CD14-positive monocyte (primary cell): ENCODE measurements around the gene D2HGDH. TPM values are rescaled to one million over a fixed set of nuclear protein-coding genes. Genes with fewer than 3 reads are reported as not detected.

ENCODE experiments used
- DNase-seq, 3 donors: peaks; one replicate each; pipeline ENCODE4 v3.0.0-alpha.2; 2011 to 2022
- H2AFZ ChIP-seq: 2 replicates; pipeline ENCODE4 v1.6.0; 2012; ENCODE audit warnings: mild to moderate bottlenecking, low read depth, low read length, inconsistent platforms; ENCODE audit not compliant: insufficient read depth, poor library complexity, severe bottlenecking
- H3K27ac ChIP-seq, 2 donors: 1 replicate in 1 of 2; 2 replicates in 1 of 2; pipeline ENCODE4 v1.5.1; 2012 to 2013; ENCODE audit warnings: low read length in 2 of 2, control low read depth in 1 of 2, inconsistent platforms in 1 of 2, low read depth in 1 of 2, mild to moderate bottlenecking in 1 of 2
- H3K27me3 ChIP-seq, 2 donors: one replicate each; pipeline versions ENCODE4 v1.6.0 to v1.6.1; 2011 to 2013; ENCODE audit warnings: low read length in 2 of 2; ENCODE audit not compliant: control insufficient read depth in 2 of 2, insufficient read depth in 2 of 2
- H3K36me3 ChIP-seq, 2 donors: replicated peaks in 1 of 2; 1 replicate in 1 of 2; 2 replicates in 1 of 2; pipeline versions ENCODE4 v1.5.1 to v1.6.1; 2012 to 2013; ENCODE audit warnings: low read length in 2 of 2, control low read depth in 1 of 2, inconsistent platforms in 1 of 2, mild to moderate bottlenecking in 1 of 2; ENCODE audit not compliant: insufficient read depth in 2 of 2, control insufficient read depth in 1 of 2
- H3K4me1 ChIP-seq, 2 donors: 1 replicate in 1 of 2; 2 replicates in 1 of 2; pipeline versions ENCODE4 v1.5.1 to v1.6.1; 2012 to 2013; ENCODE audit warnings: low read length in 2 of 2, control low read depth in 1 of 2, inconsistent platforms in 1 of 2, mild to moderate bottlenecking in 1 of 2, moderate library complexity in 1 of 2; ENCODE audit not compliant: insufficient read depth in 2 of 2, control insufficient read depth in 1 of 2
- H3K4me2 ChIP-seq: replicated peaks from 2 replicates; pipeline ENCODE3; 2012; ENCODE audit warnings: low read length, moderate library complexity, mild to moderate bottlenecking; ENCODE audit not compliant: poor library complexity, severe bottlenecking; ENCODE audit errors: extremely low read depth
- H3K4me3 ChIP-seq, 3 experiments: fragments of 200-600 bp in 1 of 3; sonication (generic) in 1 of 3; replicated peaks in 1 of 3; 1 replicate in 2 of 3; 2 replicates in 1 of 3; pipeline ENCODE4 v1.5.1; 2011 to 2013; ENCODE audit warnings: low read length in 3 of 3, mild to moderate bottlenecking in 3 of 3, control low read depth in 2 of 3, low read depth in 2 of 3, inconsistent platforms in 1 of 3, moderate library complexity in 1 of 3
- H3K79me2 ChIP-seq: 2 replicates; pipeline ENCODE4 v1.6.0; 2012; ENCODE audit warnings: mild to moderate bottlenecking, control low read depth, inconsistent platforms, low read length, moderate library complexity; ENCODE audit not compliant: insufficient read depth
- H3K9ac ChIP-seq: 2 replicates; pipeline ENCODE4 v1.6.0; 2017; ENCODE audit warnings: low read length, mild to moderate bottlenecking; ENCODE audit not compliant: insufficient read depth, poor library complexity, severe bottlenecking
- H3K9me3 ChIP-seq, 2 donors: replicated peaks in 1 of 2; 1 replicate in 1 of 2; 2 replicates in 1 of 2; pipeline versions ENCODE4 v1.5.1 to v1.6.1; 2012 to 2013; ENCODE audit warnings: low read length in 2 of 2, control low read depth in 1 of 2; ENCODE audit not compliant: control insufficient read depth in 1 of 2, insufficient read depth in 1 of 2
- H4K20me1 ChIP-seq: 2 replicates; pipeline ENCODE4 v1.6.0; 2012; ENCODE audit warnings: mild to moderate bottlenecking, low read length, control low read depth, moderate library complexity; ENCODE audit not compliant: insufficient read depth
- H3K27ac Mint-ChIP-seq, 7 donors: one replicate each; pipeline ENCODE4 v1.8.0; 2020; ENCODE audit warnings: mild to moderate bottlenecking in 7 of 7, mixed read lengths in 7 of 7, moderate library complexity in 6 of 7, inconsistent platforms in 2 of 7
- H3K27me3 Mint-ChIP-seq, 3 donors: one replicate each; pipeline ENCODE4 v1.8.0; 2021 to 2022; ENCODE audit warnings: low read depth in 3 of 3, mild to moderate bottlenecking in 3 of 3, mixed read lengths in 3 of 3, moderate library complexity in 3 of 3, inconsistent platforms in 1 of 3
- H3K36me3 Mint-ChIP-seq, 2 donors: one replicate each; pipeline ENCODE4 v1.8.0; 2020; ENCODE audit warnings: mixed read lengths in 2 of 2, inconsistent platforms in 1 of 2, mild to moderate bottlenecking in 1 of 2
- H3K4me1 Mint-ChIP-seq: one replicate; pipeline ENCODE4 v1.8.0; 2020; ENCODE audit warnings: mild to moderate bottlenecking, mixed read lengths
- H3K4me3 Mint-ChIP-seq, 2 donors: one replicate each; pipeline ENCODE4 v1.8.0; 2020; ENCODE audit warnings: mild to moderate bottlenecking in 2 of 2, mixed read lengths in 2 of 2, moderate library complexity in 1 of 2
- H3K9me3 Mint-ChIP-seq, 7 donors: one replicate each; pipeline ENCODE4 v1.8.0; 2020 to 2022; ENCODE audit warnings: mixed read lengths in 7 of 7, mild to moderate bottlenecking in 6 of 7, moderate library complexity in 6 of 7, inconsistent platforms in 2 of 7
- CTCF ChIP-seq: fragments of 200-600 bp; IDR thresholded peaks from one replicate; pipeline ENCODE4 v1.8.0; 2022; ENCODE audit warnings: antibody characterized with exemption, mild to moderate bottlenecking
- WGBS: methylation state at CpG from one replicate; pipeline ENCODE4 v1.1.5; 2013; ENCODE audit warnings: missing lambda C conversion rate; ENCODE audit not compliant: insufficient coverage; 5-methylcytosine and 5-hydroxymethylcytosine counted together
- intact Hi-C, 2 donors: fragments of 100-400 bp; cut with micrococcal nuclease; formaldehyde crosslinking; loops; one replicate each; pipeline versions ENCODE4 v1.15.0 to v1.15.1; 2023
- polyA minus RNA-seq: library from RNA; depleted of rRNA, polyadenylated mRNA; stranded (reverse); fragments of >200 nt; gene quantifications from 2 replicates; pipeline ENCODE4 v1.2.3, GENCODE V29; 2012
- polyA plus RNA-seq, 3 donors: library from polyadenylated mRNA; depleted of rRNA in 1 of 3; unstranded in 2 of 3; stranded (reverse) in 1 of 3; fragments of 300-500 nt in 2 of 3; fragments of >200 nt in 1 of 3; fragmentation: Illumina TruSeq in 2 of 3; gene quantifications; 1 replicate in 2 of 3; 2 replicates in 1 of 3; pipeline ENCODE4 v1.2.3, GENCODE V29; 2012 to 2021
- total RNA-seq, 12 experiments: library from RNA in 1 of 12; stranded (reverse) in 1 of 12; fragments of 120-200 nt in 1 of 12; gene quantifications; one replicate each; pipeline ENCODE4 v1.2.4 and lab custom pipeline; 2013 to 2026; ENCODE audit warnings: mixed read lengths in 6 of 12, inconsistent platforms in 1 of 12

D2HGDH gene
- total RNA-seq (2013): 7.9 TPM
- 10 to 100 TPM in 1 of 3 donors, 1 to 10 TPM in 2; 1.0 to 57.1 (median 1.1) TPM for polyA plus RNA-seq
- 11.6 and 12.2 TPM in 2 replicates for polyA minus RNA-seq
- total RNA-seq (lab: John Stamatoyannopoulos, UW): 7.9 to 28.6 (median 13.9) reads per million in 11 experiments

- peaks cover 7 to 8% of the 10 kb centered on the region in 2 donors for H3K36me3 Mint-ChIP-seq
- Histone ChIP-seq H2AFZ (peak within 1 kb of the TSS; percentile 96), H3K4me3 (peak within 1 kb of the TSS; percentile 71 to 93 (median 85)), H3K79me2 (peaks cover 5% of the 10 kb centered on the region), H3K27me3 (no peaks in the 10 kb centered on the region), H3K9ac (peak within 1 kb of the TSS; percentile 80), H3K9me3 (no peaks in the 10 kb centered on the region), H4K20me1 (peaks cover 3% of the 10 kb centered on the region), H3K36me3 (peaks cover 3 to 8% of the 10 kb centered on the region in 2 donors), H3K27ac (peak within 1 kb of the TSS in 1 of 2 donors; percentile 83), H3K4me2 (peak within 1 kb of the TSS; percentile 94), H3K4me1 (peaks cover 19 to 34% of the 10 kb centered on the region in 2 donors)
- peak; percentile 77 to 89 (median 84) for DNase-seq
- H3K27me3 Mint-ChIP-seq: peaks cover 1 to 5% (median 4%) of the 10 kb centered on the region in 3 donors
- H3K4me3 Mint-ChIP-seq: peak within 1 kb of the TSS; percentile 88 to 90
- peak within 1 kb of the TSS; percentile 28 to 80 (median 51) for H3K27ac Mint-ChIP-seq
- under 1% methylated on average over 98 of the region's 98 CpGs for WGBS
- intact Hi-C loops: loop anchor here (2.0 to 10.0 kb wide), 6 partner anchors 32 to 740 kb away; partner anchors contain the start of genes DTYMK (in 2 of the 2), ING5 (in 2 of the 2), FARP2 (in 1 of the 2) and SNED1 (in 1 of the 2)
- peaks cover 0 to 9% (median 6%) of the 10 kb centered on the region in 7 donors for H3K9me3 Mint-ChIP-seq
- H3K4me1 Mint-ChIP-seq: peaks cover 29% of the 10 kb centered on the region
- no peak for TF ChIP-seq CTCF
Measured at GRCh38 chr2:241734467-241735208, at the start of gene D2HGDH. D2HGDH (plus strand) TSS chr2:241734630; CDS start chr2:241735225, 595 bp downstream.

GRCh38 chr2:241686324-241686649, 48.1 kb upstream of the D2HGDH start:
- intact Hi-C loops: loop anchor here (2.0 to 10.0 kb wide), 6 partner anchors 15 to 179 kb away; partner anchors contain the start of genes D2HGDH (in 2 of the 2), ATG4B (in 1 of the 2), ING5 (in 1 of the 2) and STK25 (in 1 of the 2)
- Histone ChIP-seq H3K27me3 (no peaks in the 10 kb centered on the region), H3K36me3 (peaks cover 18 to 48% of the 10 kb centered on the region in 2 donors), H3K4me3 (peak overlapping the region; percentile 82 to 92 (median 89)), H2AFZ (peak overlapping the region; percentile 99), H3K27ac (peak overlapping the region; percentile 50 to 89), H3K79me2 (peaks cover 67% of the 10 kb centered on the region), H3K9me3 (no peaks in the 10 kb centered on the region), H3K4me1 (peaks cover 20 to 24% of the 10 kb centered on the region in 2 donors), H4K20me1 (no peaks in the 10 kb centered on the region), H3K4me2 (peak overlapping the region; percentile 94), H3K9ac (peak overlapping the region; percentile 67)
- Mint-ChIP-seq H3K27me3 (peaks cover 0 to 1% (median 0%) of the 10 kb centered on the region in 3 donors), H3K9me3 (no peaks in the 10 kb centered on the region), H3K4me1 (peaks cover 25% of the 10 kb centered on the region), H3K27ac (peak overlapping the region; percentile 12 to 87 (median 76)), H3K36me3 (peaks cover 20 to 31% of the 10 kb centered on the region in 2 donors), H3K4me3 (peak overlapping the region; percentile 88 to 89)
- no peak for DNase-seq
- 0% methylated on average over 35 of the region's 37 CpGs for WGBS
- no peak for TF ChIP-seq CTCF
